ENCODE measurements around the gene EPHB4.
"Not testable (repeated sequence)": the region's sequence is repeated elsewhere in the genome, so short reads cannot be mapped to it uniquely, and the experiment has no call there.

EPHB4 gene

DNA sequence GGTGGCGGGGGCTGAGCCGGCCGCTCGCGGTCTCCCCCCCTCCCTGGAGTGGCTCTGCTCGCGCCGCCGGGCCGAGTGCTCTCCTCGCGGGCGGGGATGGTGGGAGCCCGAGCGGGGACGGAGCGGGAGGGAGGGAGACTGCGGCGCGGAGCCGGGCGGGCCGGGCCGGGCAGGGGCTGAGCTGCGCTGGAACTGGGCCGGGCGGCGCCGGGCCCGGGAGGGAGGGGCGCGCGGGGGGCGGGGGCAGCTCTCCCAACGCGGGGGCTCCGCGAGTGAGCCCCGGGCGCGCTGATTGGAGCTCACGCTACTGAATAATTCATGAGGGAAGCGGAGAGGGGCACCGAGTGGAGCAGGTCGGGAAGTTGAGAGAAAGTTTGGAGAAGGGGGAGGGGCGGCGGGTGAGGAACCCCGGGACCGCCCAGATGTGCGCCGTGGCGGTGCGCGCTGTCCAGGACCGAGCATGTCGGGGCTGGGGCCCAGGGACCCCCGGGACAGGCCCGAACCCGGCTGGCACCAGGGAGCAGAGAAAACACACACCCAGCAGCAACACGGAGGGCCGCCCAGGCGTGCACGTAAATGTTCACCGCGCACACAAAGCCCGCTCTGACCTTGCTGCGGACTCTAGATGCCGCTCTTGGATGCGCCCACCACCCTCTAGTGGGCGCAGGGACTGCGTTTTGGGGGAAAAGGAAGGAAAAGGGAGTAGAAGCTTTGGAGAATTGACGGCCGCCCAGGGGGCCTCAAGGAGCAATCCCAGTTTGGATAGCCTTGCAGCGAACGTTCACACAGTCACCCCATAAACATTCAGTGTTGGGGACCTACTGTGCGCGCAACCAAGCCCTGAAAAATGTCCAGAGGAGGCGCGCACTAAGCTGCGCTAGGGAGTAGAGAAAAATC, at the start of gene EPHB4:
EPHB4 (minus strand) TSS at position 194 of the 897 bp plus-strand sequence. CDS start 493 bp downstream, outside the sequence.
- DNase-seq, result peak; percentile 33 to 69

DNA sequence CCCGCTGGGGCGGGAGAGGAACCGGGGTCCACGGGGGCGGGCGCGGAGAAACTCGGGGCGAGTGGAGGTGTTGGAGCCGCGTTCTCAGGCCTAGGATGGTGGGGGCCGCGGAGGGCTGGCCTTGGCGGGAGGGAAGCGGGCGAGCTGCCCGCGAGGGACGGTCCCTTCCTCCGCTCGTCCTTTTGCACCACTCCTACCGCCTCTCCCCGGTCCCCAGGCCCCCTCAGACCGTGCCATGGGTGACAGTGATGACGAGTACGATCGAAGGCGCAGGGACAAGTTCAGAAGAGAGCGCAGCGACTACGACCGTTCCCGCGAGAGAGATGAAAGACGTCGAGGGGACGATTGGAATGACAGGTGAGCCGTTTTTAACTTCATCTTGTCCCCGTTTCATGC, 48.0 kb upstream of the EPHB4 start:
- no peak for DNase-seq

GRCh38 chr7:100874577-100875355, 47.4 kb upstream of the EPHB4 start, which contains the start of gene SRRT:
SRRT (plus strand) TSS chr7:100875103; CDS start chr7:100875591, 488 bp downstream.
- peak; percentile 96 to 98 for DNase-seq

DNA sequence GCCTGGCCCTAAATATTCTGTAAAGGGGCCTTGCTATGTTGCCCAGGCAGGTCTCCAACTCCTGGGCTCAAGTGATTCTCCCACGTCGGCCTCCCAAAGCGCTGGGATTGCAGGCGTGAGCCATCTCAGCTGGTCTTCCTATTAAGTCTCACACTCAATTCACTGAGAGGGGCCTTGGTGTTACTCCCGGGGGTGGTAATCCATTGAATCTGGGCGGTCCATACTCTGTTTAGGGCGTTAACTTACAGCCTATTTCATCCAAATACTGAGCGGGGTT, 46.9 kb upstream of the EPHB4 start:
- no peak for DNase-seq

- no peak for DNase-seq
Measured at GRCh38 chr7:100873599-100874299, 46.4 kb upstream of the EPHB4 start.

DNA sequence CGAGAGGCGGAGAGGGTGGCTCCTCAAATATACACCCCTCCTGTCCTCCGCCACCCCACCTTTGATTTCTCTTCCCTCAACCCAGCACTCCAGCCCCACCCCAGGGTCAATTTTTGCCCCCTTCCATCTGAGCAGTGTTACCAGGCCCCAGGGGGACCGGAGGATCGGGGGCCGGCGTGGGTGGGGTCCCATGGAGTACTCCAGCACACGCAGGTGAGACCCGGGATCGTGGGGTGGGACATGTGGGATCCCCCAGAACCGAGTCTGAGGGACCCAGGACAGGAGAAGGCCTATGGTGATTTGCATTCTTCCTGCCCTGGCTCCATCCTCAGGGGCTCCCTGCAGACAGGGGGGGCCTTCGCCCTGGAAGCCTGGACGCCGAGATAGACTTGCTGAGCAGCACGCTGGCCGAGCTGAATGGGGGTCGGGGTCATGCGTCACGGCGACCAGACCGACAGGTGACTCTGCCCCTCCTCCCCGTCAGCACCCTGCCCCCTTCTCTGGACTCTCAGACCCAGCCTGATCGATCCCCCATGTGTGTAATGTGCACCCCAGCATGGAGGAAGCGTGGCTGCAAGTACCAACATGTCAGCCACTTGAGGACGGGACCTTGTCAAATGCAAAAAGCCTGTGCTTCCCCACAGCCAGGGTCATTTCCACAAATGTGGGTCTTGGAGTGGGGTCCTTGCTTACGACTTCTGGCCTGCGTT, 40.6 kb upstream of the EPHB4 start:
- DNase-seq, result no peak

- DNase-seq, result no peak
Measured at GRCh38 chr7:100867040-100867775, 39.9 kb upstream of the EPHB4 start, which contains the start of gene TRIP6. TRIP6 (plus strand) TSS chr7:100867387; CDS start chr7:100867498, 111 bp downstream.

- DNase-seq, result no peak
Measured at GRCh38 chr7:100866729-100867039, 39.4 kb upstream of the EPHB4 start.

DNA sequence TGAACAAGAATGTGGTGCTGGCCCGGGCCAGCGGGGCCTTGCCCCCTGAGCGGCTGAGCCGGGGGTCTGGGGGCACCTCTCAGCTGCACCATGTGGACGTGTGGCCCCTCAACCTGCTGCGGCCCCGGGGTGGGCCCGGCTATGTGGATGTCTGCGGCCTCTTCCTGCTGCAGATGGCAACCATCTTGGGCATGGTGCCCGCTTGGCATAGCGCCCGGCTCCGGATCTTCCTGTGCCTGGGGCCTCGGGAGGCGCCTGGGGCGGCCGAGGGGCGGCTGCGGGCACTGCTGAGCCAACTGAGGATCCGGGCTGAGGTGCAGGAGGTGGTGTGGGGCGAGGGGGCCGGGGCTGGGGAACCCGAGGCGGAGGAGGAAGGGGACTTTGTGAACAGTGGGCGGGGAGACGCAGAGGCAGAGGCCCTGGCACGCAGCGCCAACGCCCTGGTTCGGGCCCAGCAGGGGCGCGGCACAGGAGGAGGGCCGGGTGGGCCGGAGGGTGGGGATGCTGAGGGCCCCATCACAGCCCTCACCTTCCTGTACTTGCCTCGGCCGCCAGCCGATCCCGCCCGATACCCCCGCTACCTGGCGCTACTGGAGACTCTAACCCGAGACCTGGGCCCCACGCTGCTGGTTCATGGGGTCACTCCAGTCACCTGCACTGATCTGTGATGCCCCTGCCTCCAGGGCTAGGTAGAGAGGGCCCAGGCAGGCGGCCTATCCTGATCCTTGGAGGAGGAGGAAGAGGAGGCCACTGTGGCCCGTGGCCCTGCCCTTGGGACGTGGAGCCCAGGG, 38.8 kb upstream of the EPHB4 start:
- DNase-seq, result no peak

DNA sequence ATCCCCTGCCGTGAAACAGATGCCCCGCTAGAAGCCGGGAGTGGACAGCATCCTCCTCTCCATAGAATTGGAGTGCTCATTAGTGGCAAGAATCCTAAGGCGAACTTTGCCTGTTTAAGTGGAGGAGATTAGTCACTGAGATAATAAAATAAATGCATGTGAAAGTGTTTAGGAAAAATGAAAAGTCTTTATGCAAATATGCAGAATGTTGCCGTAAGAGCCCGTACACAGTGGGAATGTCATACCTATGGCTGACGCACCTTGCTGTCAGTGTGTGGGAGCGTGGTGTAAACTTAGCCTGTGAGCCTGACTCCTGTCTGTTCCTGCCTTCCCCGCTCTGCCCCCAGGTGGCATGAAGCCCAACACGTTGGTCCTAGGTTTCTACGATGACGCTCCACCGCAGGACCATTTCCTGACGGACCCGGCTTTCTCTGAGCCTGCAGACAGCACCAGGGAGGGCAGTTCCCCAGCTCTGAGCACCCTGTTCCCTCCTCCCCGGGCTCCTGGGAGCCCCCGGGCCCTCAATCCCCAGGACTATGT, 38.1 kb upstream of the EPHB4 start:
- no peak for DNase-seq

DNA sequence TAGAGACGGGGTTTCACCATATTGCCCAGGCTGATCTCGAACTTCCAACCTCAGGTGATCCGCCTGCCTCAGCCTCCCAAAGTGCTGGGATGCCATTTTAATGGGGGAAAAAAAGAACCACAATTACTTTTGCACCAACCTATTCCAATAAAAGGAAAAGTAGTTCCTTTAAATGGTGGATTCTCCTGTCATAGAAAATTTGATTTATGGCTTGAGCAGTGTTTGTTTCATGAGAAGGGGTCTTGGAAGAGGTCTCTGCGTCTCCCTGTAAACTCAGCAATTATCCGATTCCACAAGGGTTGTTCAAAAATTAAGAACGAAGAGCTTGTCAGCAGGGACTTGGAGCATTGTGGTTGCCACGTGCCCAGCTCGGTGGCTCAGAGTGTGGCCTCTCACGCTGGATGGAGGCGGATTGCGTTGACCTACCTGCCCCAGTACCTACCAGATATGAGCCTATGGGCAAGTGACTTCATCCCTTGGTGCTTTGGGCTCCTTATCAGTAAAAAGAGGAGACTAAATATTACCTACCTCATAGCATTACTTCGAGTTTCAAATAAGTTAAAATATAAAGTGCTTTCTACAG, 37.0 kb upstream of the EPHB4 start:
- DNase-seq, result no peak

DNA sequence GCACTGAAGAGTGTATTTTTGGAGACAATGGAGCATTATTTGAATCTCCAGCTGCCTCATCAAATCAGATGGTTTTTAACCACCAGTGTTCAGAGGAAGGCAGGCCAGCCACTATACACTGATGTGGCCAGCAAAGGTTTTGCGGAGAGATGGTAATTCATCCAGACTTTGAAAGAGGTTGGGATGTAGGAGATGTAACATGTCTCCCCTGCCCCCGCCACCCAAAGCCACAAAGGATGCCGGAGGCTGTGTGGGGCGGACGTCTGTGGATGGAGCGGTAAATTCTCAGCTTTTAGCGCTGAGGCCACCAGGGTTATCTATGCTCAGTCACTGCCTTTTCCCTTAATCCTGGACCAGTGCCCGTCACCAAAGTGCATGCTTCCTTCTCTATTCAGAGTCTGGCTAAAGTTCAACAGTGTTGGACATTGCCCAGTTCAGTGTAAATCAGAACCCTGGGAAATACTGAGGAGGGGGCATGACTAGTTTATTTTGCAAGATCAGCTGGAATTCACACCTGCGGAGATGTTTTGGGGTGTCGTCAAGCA, 36.2 kb upstream of the EPHB4 start:
- DNase-seq, result no peak

GRCh38 chr7:100861616-100861985, 34.3 kb upstream of the EPHB4 start:
- no peak for DNase-seq

GRCh38 chr7:100860702-100861615, 33.6 kb upstream of the EPHB4 start:
- no peak for DNase-seq

DNA sequence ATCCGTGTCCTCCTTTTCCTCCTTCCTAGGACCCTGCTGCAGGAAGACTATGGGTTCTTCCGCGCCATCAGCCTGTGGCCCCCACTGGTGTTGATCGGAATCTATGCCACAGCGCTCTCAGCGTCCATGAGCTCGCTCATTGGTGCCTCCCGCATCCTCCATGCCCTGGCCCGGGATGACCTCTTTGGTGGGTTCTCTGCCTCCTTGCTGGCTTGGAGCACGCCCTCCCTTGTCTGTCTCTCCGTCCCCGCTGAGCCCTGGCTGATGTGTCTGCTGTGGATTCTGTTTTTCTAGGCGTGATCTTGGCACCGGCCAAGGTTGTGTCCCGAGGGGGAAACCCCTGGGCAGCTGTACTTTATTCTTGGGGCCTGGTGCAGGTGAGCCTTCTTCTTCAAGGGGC, 32.5 kb upstream of the EPHB4 start:
- no peak for DNase-seq

DNA sequence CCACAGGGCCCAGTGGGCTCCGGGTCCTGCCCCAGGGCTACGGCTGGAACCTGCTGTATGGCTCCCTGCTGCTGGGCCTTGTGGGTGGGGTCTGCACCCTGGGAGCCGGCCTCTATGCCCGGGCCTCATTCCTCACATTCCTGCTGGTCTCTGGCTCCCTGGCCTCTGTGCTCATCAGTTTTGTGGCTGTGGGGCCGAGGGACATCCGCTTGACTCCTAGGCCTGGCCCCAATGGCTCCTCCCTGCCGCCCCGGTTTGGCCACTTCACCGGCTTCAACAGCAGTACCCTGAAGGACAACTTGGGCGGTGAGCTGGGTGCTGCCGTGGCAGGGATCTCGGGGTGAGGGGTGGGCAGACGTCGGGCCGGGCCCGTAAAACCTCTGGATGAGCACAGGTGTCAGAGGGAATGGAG, 29.6 kb upstream of the EPHB4 start:
- no peak for DNase-seq

GRCh38 chr7:100855515-100855914, 28.2 kb upstream of the EPHB4 start:
- no peak for DNase-seq

DNA sequence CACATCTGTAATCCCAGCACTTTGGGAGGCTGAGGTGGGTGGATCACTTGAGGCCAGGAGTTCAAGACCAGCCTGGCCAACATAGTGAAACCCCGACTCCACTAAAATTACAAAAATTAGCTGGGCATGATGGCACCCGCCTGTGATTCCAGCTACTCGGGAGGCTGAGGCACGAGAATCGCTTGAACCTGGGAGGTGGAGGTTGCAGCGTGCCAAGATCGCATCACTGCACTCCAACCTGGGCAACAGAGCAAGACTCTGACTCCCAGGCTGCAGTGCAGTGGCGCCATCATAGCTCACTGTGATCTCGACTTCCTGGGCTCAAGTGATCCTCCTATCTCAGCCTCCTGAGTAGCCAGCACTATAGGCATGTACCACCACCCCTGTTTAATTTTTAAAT, 27.6 kb upstream of the EPHB4 start:
- not testable (repeated sequence) for DNase-seq

Measured in NCI-H524 (cell line).